Hepatic stellate cell (primary cell): Measurements from ENCODE around the gene DMBX1.

Source experiments
- DNase-seq: peaks from one replicate; pipeline ENCODE4 v3.0.0; 2011; ENCODE audit warnings: low spot score

Gene DMBX1

DNA sequence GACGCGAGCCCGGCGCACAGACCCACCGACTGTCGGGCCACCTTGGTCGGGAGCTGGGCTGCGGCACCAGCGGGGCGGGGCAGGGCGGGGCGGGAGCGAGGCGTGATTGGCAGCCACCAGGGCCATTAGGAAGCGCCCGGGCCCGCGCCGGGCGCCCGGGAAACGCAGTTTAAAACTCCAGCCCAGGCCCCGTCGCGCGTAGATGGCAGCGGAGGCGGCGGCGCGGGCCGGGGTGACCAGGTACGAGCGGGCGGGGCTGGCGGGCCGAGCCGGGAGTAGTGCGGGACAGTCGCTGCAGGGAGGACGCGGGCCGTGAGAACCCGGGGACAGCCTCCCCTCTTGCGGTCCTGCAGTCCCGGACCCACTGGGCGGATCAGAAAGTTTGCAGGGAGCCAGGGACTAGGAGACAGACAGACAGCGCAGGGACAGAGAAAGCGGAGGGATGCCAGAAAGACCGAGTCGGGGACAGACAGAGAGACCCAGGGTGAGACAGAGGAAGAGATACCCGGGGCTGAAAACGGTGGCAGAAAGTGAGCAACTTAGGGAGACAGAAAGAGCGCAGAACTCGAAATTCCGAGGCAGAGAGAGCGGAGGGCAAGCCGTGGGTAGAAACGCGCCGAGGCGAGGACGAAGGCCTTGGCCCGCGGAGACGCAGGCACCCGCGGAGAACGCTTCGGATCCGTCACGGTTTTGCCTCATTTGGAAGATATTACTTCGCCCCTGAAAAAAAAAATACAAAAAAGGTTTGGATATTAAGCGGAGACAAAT, at the start of gene DMBX1:
Gene DMBX1, plus strand, starts transcription at position 199 of the 768 bp plus-strand sequence. CDS start 17,175 bp downstream, outside the sequence.
- peak; percentile 70 for DNase-seq

GRCh38 chr1:46440478-46440877, 49.2 kb upstream of the DMBX1 start:
- DNase-seq: no peak

DNA sequence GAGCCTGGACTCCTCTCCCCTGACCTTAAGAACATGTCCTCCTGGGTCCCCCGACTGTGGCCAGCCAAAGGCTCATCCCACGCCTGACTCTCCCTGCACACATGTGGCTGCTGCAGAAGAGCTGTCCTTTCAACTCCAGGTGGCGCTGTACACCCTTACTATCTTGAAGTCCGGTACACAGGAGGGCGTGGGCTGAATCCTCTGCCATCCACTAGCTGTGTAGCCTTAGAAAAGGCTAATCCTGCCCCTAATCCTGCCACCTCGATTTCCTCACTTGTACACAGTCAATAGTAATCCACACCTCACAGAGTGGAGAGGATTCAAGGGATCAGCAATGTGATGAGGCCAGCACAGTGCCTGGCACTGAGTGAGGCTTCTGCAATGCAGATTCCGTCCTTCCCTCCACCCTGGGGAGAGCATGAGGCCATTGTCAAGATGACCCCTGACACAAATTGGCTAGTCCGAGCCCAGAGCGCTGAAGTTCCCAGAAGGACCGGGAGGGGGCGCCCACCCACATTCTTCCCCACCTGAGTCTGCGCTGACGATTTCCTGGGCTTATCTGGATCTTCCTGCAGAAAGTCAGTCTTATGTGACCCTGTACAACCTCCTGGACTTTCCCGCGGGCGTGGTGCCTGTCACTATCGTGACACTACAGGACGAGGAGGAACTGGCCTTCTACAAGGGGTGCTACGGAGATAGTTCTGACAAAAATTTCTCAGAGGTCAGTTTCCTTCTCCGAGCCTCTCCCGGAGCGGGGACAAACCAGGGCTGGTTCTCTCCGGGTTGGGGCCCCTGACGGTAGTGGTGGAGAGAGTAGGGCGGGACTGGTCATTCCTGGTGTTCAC, 47.1 kb upstream of the DMBX1 start:
- peak; percentile 83 for DNase-seq

GRCh38 chr1:46444466-46444865, 45.2 kb upstream of the DMBX1 start:
- no peak for DNase-seq

GRCh38 chr1:46445773-46446256, 43.8 kb upstream of the DMBX1 start:
- DNase-seq: no peak

DNA sequence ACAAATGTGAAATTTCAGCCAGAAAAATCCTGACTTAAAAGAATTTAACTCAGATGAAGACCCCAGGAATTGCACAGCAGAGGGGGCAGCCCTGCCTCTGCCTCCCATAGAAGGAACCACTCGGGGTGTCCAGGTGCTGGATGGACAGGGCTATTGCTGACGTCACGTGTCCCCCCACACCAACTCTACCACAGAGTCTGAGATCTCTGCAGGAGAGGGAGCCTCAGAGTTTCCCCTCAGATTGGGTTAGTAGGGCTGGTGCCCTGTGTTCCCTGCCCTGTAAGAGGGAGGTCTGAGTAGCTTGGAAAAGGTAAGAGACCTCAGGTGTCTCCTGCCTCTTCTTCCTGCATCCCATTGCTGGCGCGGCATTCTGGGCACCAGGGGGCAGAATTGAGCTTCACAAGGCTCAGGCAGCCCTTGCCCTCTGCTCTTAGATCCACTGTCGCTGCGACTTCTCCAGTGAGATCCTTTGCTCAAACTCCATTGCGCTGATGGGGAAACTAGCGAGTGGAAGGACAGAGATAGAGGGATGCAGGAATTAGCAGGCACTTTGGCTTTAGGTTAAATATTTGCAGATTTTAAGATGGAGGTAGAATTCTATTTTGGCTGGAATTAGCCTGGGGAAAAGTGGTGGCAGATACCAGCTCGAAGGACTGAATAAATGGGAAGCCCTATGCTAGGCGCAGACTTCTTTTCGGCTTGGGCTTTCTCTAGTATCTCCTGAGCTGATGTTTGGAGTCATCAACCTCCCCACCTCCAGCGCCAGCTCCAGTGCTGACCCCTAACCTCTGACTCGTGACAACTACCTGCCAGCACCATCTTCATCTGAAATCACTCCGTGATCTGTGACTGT, 42.8 kb upstream of the DMBX1 start:
- peak; percentile 76 for DNase-seq

DNA sequence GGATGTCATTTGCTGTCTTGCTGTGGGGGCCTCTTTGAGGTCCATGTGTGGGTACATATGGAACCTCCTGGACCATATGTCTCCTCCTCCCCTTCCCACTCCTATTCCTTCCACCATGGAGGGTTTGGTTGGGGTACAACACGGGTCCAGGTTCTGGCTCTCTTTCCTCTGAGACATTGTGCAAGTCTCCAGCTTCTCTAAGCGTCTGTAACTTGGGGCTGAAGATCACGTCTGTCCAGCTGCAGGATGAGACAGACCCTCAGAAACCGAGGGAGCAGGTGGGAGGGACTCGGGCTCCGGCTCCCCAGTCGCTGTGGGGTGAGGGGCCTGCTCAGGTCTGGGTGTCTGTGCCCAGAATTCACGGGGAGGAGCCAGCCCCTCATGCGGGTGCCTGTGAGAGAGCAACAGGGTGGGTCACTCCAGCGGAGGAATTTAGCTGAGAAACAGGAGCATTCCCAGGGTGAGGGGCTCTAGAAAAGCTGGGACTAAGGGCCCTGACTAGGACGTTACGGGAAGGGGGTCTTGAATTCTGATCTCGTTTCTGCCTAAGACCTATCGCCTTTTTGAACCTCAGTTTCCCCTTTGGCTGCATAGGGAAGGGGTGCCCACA, 42.0 kb upstream of the DMBX1 start:
- DNase-seq: no peak

DNA sequence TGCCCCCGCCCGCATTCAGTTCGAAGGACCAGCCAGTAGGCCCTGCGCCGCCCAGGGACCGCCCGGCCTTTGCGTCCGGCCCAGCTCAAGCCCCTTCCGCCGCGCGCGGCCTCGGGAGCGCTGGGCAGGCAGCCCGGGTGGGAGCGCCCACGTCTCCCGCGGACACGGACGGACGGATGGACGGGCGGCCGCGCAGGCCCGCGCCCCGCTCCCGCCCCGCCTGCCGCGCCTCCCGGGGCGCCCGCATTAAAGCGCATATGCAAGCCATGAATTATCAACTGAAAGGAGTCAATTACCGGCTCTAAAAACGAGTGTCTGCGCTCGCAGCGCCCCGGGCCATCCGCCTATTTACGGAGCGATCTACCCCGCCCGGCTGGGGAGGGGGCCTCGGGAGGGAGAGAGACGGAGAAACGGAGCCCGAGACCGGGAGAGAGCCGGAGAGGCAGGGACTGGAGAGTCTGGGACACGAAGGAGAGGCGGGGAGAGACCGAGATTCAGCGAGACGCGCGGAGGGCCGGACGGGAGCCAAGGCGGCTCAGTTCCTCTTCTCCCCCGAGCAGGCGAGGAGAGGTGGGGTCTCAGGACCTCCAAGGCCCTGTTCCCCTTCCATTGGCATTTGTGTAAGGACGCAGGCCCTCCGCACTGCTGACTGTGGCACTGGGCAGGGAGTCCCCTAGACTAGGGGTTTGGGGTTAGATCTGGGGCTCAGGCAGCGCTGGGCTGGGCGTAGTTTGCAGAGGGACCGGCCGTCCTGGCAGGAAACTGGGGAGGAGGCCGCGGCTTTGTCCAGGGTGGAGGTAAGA, 41.3 kb upstream of the DMBX1 start:
- no peak for DNase-seq

GRCh38 chr1:46449223-46450159, 40.1 kb upstream of the DMBX1 start:
- no peak for DNase-seq

DNA sequence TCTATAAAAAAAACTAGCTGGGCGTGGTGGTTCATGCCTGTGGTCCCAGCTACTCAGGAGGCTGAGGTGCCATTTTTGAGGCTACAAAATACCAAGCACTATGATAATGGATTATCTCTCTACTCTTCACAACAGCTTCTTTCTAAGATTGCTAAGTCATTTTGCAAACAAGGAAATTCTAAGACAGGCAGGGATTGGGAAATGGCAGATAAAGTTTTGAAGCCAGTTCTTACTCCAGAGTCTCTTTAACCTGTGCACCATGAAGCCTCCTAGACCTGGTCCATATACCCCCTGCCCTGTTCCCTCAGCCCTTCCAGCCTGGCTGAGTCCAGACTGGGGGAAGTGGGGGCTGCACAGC, 39.5 kb upstream of the DMBX1 start:
- no peak for DNase-seq

- DNase-seq: no peak
Observed at GRCh38 chr1:46451948-46452930, 37.4 kb upstream of the DMBX1 start.

GRCh38 chr1:46452931-46453325, 36.7 kb upstream of the DMBX1 start:
- DNase-seq: no peak

- DNase-seq: no peak
Observed at GRCh38 chr1:46453449-46453848, 36.2 kb upstream of the DMBX1 start.

DNA sequence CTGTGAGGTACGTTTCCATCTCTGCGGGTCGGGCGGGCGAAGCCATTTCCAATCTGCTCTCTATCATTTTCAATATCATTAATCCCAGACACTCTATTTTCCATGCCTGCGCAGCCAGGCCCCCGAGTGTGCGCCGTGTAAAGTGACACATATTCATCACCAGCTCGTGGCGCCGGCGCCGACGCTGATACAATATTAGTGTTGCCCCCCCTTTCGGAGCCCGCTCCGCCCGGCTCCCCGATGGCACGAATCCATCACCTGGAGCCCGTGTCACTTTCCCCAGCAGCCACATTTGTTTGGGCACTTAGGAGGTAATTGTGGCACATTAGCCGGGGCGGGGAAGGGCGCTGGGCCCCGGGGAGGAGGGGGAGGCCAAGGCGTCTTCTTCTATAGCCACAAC, 33.7 kb upstream of the DMBX1 start:
- DNase-seq: no peak

- no peak for DNase-seq
Observed at GRCh38 chr1:46456411-46456963, 33.1 kb upstream of the DMBX1 start.

DNA sequence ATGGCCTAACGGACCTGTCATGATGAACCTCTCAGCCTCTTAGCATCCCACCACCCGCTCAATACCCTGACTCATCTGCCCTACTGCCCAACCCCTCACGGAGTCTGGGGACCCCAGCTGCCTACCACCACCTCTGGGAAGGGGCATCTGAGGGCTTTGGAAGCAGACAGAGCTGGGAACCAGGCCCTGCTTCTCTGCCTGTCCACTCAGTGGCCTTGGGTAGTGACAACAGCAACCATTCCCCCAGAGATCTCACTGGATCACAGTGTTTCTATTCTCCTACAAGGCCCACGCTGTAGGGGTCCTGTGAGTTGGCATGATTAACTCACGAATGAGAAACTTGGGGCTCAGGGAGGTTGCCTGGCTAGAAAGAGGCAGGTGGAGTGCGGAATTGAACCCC, 32.5 kb upstream of the DMBX1 start:
- DNase-seq: no peak

DNA sequence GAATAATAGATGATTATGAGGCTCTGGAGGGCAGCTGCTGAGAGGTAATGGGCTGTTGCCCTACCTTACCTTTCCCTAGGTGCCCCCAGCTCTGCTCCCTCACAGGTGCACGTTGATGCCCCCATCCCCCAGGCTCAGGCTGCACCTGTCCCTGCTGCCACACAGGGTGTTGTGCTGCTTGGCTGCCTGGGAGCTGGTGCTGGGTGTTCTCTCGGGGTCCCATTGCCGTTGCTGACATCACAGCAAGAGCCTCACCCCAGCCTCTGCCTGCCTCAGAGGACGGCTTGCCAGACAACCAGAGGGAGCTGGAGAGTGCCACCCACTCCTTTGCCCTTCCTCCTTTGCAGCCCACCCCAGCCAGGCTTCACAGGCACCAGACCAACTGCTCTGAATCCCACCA, 31.4 kb upstream of the DMBX1 start:
- no peak for DNase-seq

DNA sequence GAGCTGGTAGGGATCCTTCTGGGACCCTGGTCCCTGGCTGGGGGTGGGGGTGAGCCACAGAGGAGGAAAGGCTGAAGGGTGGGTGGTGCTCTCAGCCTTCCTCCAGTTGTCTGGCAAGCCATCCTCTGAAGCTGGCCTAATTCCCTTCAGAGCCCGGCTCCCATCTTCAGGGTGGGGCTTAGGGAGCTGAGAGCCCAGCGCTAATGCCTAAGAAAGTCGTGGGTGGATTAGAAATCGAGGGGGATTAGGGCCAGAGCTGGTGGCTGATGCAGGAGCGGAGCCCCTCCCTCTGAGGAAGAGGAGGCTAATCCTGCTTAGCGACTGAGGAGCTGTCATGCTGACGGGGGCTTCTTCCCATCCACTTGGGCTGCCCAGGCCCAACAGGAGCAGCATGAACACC, 30.8 kb upstream of the DMBX1 start:
- DNase-seq: no peak
